OCI-LY7 (cell line): ENCODE measurements around the gene DUOXA2.
A peak's percentile ranks its signal among the peaks of the same experiment; 100 is the strongest.

Source experiments
- CTCF ChIP-seq: fragments of 200-600 bp; sonication (generic); conservative IDR thresholded peaks from 2 replicates; pipeline ENCODE4 v1.5.1; 2014; ENCODE audit warnings: mild to moderate bottlenecking, antibody characterized with exemption, low read length, moderate library complexity, mixed read lengths
- EZH2phosphoT487 ChIP-seq: fragments of 200-600 bp; sonication (generic); IDR thresholded peaks from 2 replicates; pipeline ENCODE4 v1.6.1; 2018; ENCODE audit warnings: low read depth, borderline replicate concordance, mild to moderate bottlenecking, mixed run types, antibody characterized with exemption, low read length, moderate library complexity, mixed read lengths

- TF ChIP-seq CTCF (peak; percentile 60), EZH2phosphoT487 (no peak)
These were observed 22.2 kb downstream of the DUOXA2 start for GRCh38 chr15:45136378-45136764.
